Ishikawa (cell line): ENCODE measurements around the gene CMTM2.

ENCODE experiments used
- CEBPB ChIP-seq: IDR thresholded peaks from 2 replicates; pipeline ENCODE4 v1.6.1; 2012
- CREB1 ChIP-seq: IDR thresholded peaks from 2 replicates; pipeline ENCODE4 v1.6.1; 2012; ENCODE audit warnings: low read depth
- EGR1 ChIP-seq: IDR thresholded peaks from 2 replicates; pipeline ENCODE4 v1.6.1; 2012
- EP300 ChIP-seq: IDR thresholded peaks from 2 replicates; pipeline ENCODE4 v1.6.1; 2012; ENCODE audit warnings: borderline replicate concordance
- FOXM1 ChIP-seq: IDR thresholded peaks from 2 replicates; pipeline ENCODE4 v1.6.1; 2012; ENCODE audit warnings: low read depth, borderline replicate concordance
- MAX ChIP-seq: IDR thresholded peaks from 2 replicates; pipeline ENCODE4 v1.6.1; 2012
- NFIC ChIP-seq: IDR thresholded peaks from 2 replicates; pipeline ENCODE4 v1.6.1; 2012
- RAD21 ChIP-seq: IDR thresholded peaks from 2 replicates; pipeline ENCODE4 v1.6.1; 2012; ENCODE audit warnings: low read depth
- REST ChIP-seq: IDR thresholded peaks from 2 replicates; pipeline ENCODE4 v1.6.1; 2012; ENCODE audit warnings: low read depth, mild to moderate bottlenecking
- TAF1 ChIP-seq: IDR thresholded peaks from 2 replicates; pipeline ENCODE4 v1.6.1; 2012; ENCODE audit warnings: low read depth, mild to moderate bottlenecking
- TCF12 ChIP-seq: IDR thresholded peaks from 2 replicates; pipeline ENCODE4 v1.6.1; 2012; ENCODE audit warnings: low read depth
- TEAD4 ChIP-seq: IDR thresholded peaks from 2 replicates; pipeline ENCODE4 v1.6.1; 2012
- USF1 ChIP-seq: IDR thresholded peaks from 2 replicates; pipeline ENCODE4 v1.6.1; 2012
- YY1 ChIP-seq: IDR thresholded peaks from 2 replicates; pipeline ENCODE4 v1.6.1; 2012; ENCODE audit warnings: low read depth
- ZBTB7A ChIP-seq: IDR thresholded peaks from 2 replicates; pipeline ENCODE4 v1.6.1; 2012; ENCODE audit warnings: low read depth

The CMTM2 gene

GRCh38 chr16:66574081-66574480 is 5.2 kb upstream of the CMTM2 start:
- TF ChIP-seq RAD21 (no peak), FOXM1 (no peak), TEAD4 (no peak), EP300 (no peak), MAX (no peak)

GRCh38 chr16:66574531-66574930 is 4.7 kb upstream of the CMTM2 start:
- TF ChIP-seq RAD21: no peak
- no peak for TF ChIP-seq CEBPB
- no peak for TF ChIP-seq MAX
- no peak for TF ChIP-seq TAF1
- TF ChIP-seq REST: no peak
- no peak for TF ChIP-seq TCF12
- no peak for TF ChIP-seq CREB1
- no peak for TF ChIP-seq EGR1

GRCh38 chr16:66575060-66575459 is 4.2 kb upstream of the CMTM2 start:
- no peak for TF ChIP-seq ZBTB7A
- TF ChIP-seq EP300: no peak
- TF ChIP-seq CREB1: no peak
- TF ChIP-seq TCF12: no peak
- no peak for TF ChIP-seq RAD21
- TF ChIP-seq EGR1: no peak
- no peak for TF ChIP-seq TAF1
- TF ChIP-seq YY1: no peak
- no peak for TF ChIP-seq USF1
- no peak for TF ChIP-seq TEAD4
- TF ChIP-seq FOXM1: no peak
- TF ChIP-seq NFIC: no peak
- TF ChIP-seq MAX: no peak
- TF ChIP-seq CEBPB: no peak
- no peak for TF ChIP-seq REST

- TF ChIP-seq CREB1: no peak
- no peak for TF ChIP-seq TEAD4
- TF ChIP-seq USF1: no peak
- TF ChIP-seq FOXM1: no peak
- TF ChIP-seq EP300: no peak
- no peak for TF ChIP-seq CEBPB
- no peak for TF ChIP-seq TCF12
- TF ChIP-seq EGR1: no peak
- TF ChIP-seq MAX: no peak
- no peak for TF ChIP-seq TAF1
- no peak for TF ChIP-seq REST
- no peak for TF ChIP-seq NFIC
- TF ChIP-seq RAD21: no peak
- TF ChIP-seq YY1: no peak
- TF ChIP-seq ZBTB7A: no peak
Observed at GRCh38 chr16:66576296-66576695, 3.0 kb upstream of the CMTM2 start.

- TF ChIP-seq EP300: peak; percentile 62; the same call in 1 of the 2 replicates
- TF ChIP-seq NFIC: peak; percentile 76
- no peak; the same call in 1 of the 2 replicates for TF ChIP-seq MAX
- TF ChIP-seq EGR1: no peak
- TF ChIP-seq CEBPB: peak; percentile 73; the same call in 1 of the 2 replicates
- peak; percentile 67; the same call in 1 of the 2 replicates for TF ChIP-seq TCF12
- no peak for TF ChIP-seq FOXM1
- peak; percentile 92 for TF ChIP-seq TEAD4
- no peak for TF ChIP-seq YY1
- no peak for TF ChIP-seq USF1
- TF ChIP-seq CREB1: no peak
- 0 out of 2 replicates have a peak, but pooled peaks have one; percentile 52 for TF ChIP-seq ZBTB7A
- TF ChIP-seq REST: no peak
- peak; percentile 35; the same call in 1 of the 2 replicates for TF ChIP-seq RAD21
- no peak for TF ChIP-seq TAF1
Observed at GRCh38 chr16:66580605-66581209, 1.4 kb downstream of the CMTM2 start.
